ENCODE measurements around the gene P3H2. TPM values are rescaled to one million over a fixed set of nuclear protein-coding genes. Genes with fewer than 3 reads are reported as not detected.

P3H2 gene
- polyA plus RNA-seq, 1 donor: 9.3 TPM

- Histone ChIP-seq H3K27ac (ENCODE audit: low read length) (no peak overlapping the region), H3K27me3 (ENCODE audit: control insufficient read depth, insufficient read depth, low read length) (no peaks in the 10 kb centered on the region), H3K4me1 (ENCODE audit: control insufficient read depth, insufficient read depth, low read length) (no peaks in the 10 kb centered on the region), H3K36me3 (ENCODE audit: control insufficient read depth, insufficient read depth, low read length) (no peaks in the 10 kb centered on the region), H3K4me3 (ENCODE audit: low read length) (no peak overlapping the region), H3K9me3 (ENCODE audit: control insufficient read depth, low read depth, low read length) (no peaks in the 10 kb centered on the region)
- no peak for DNase-seq
- 20% methylated on average over 1 of the region's 3 CpGs for WGBS (ENCODE audit: insufficient coverage, low lambda C conversion rate)
Observed at GRCh38 chr3:190041333-190042041, 79.2 kb downstream of the P3H2 start.

DNA sequence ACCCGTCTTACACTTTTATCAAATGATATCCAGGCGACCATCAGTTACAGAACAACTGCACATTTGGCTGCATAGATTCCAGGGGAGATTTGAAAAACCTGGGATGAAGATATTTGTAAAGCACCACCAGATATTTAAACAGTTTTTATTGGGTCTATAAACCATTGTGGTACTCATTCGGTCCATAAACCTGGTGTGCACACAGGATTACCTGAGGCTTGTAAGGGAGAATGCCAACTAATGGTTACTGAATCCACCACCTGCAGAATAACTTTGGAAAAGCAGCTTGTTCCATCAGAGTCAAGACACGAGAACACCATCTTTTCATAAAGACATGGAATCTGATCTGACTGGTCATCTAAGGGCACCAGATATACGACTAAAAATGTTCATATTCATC is 80.6 kb downstream of the P3H2 start:
- no peak overlapping the region for H3K27ac ChIP-seq (ENCODE audit: low read length)
- H3K4me3 ChIP-seq (ENCODE audit: low read length): no peak overlapping the region
- no peaks in the 10 kb centered on the region for H3K27me3 ChIP-seq (ENCODE audit: control insufficient read depth, insufficient read depth, low read length)
- no peaks in the 10 kb centered on the region for H3K9me3 ChIP-seq (ENCODE audit: control insufficient read depth, low read depth, low read length)
- no peaks in the 10 kb centered on the region for H3K36me3 ChIP-seq (ENCODE audit: control insufficient read depth, insufficient read depth, low read length)
- WGBS (ENCODE audit: insufficient coverage, low lambda C conversion rate): 33% methylated on average over 2 of the region's 5 CpGs
- no peaks in the 10 kb centered on the region for H3K4me1 ChIP-seq (ENCODE audit: control insufficient read depth, insufficient read depth, low read length)
- DNase-seq: no peak

- no peaks in the 10 kb centered on the region for H3K4me1 ChIP-seq (ENCODE audit: control insufficient read depth, insufficient read depth, low read length)
- no peak overlapping the region for H3K27ac ChIP-seq (ENCODE audit: low read length)
- no peak for DNase-seq
- no peaks in the 10 kb centered on the region for H3K9me3 ChIP-seq (ENCODE audit: control insufficient read depth, low read depth, low read length)
- no peaks in the 10 kb centered on the region for H3K27me3 ChIP-seq (ENCODE audit: control insufficient read depth, insufficient read depth, low read length)
- H3K4me3 ChIP-seq (ENCODE audit: low read length): no peak overlapping the region
- no CpG with 5 or more reads among the region's 6 CpGs for WGBS (ENCODE audit: insufficient coverage, low lambda C conversion rate)
- no peaks in the 10 kb centered on the region for H3K36me3 ChIP-seq (ENCODE audit: control insufficient read depth, insufficient read depth, low read length)
Observed at GRCh38 chr3:190038050-190038933, 82.4 kb downstream of the P3H2 start.

- Histone ChIP-seq H3K36me3 (ENCODE audit: control insufficient read depth, insufficient read depth, low read length) (no peaks in the 10 kb centered on the region), H3K27ac (ENCODE audit: low read length) (no peak overlapping the region), H3K9me3 (ENCODE audit: control insufficient read depth, low read depth, low read length) (no peaks in the 10 kb centered on the region), H3K4me3 (ENCODE audit: low read length) (no peak overlapping the region), H3K4me1 (ENCODE audit: control insufficient read depth, insufficient read depth, low read length) (no peaks in the 10 kb centered on the region), H3K27me3 (ENCODE audit: control insufficient read depth, insufficient read depth, low read length) (no peaks in the 10 kb centered on the region)
- no peak for DNase-seq
- WGBS (ENCODE audit: insufficient coverage, low lambda C conversion rate): no CpG with 5 or more reads among the region's 2 CpGs
Observed at GRCh38 chr3:190036631-190037030, 84.1 kb downstream of the P3H2 start.

DNA sequence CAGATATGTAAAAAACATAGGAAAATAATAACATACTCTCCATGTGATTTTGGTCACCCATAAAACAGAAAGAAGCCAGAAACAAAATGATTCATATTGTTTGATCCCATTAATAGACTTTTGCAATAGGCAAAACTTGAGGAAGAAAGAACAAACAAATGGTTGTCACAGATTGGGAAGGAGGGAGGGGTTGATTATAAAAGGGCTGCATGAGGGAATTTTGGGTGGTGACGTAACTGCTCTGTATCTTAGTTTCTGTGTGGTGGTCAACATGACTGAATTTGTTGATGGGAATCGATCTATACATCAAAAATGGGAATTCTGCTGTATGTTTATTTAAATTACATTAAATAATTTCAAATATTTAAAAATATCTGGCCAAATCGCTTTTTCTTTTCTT is 86.3 kb downstream of the P3H2 start:
- Histone ChIP-seq H3K36me3 (ENCODE audit: control insufficient read depth, insufficient read depth, low read length) (no peaks in the 10 kb centered on the region), H3K4me3 (ENCODE audit: low read length) (no peak overlapping the region), H3K27me3 (ENCODE audit: control insufficient read depth, insufficient read depth, low read length) (no peaks in the 10 kb centered on the region), H3K27ac (ENCODE audit: low read length) (no peak overlapping the region), H3K4me1 (ENCODE audit: control insufficient read depth, insufficient read depth, low read length) (no peaks in the 10 kb centered on the region), H3K9me3 (ENCODE audit: control insufficient read depth, low read depth, low read length) (no peaks in the 10 kb centered on the region)
- no peak for DNase-seq
- WGBS (ENCODE audit: insufficient coverage, low lambda C conversion rate): 91% methylated on average over 3 of the region's 3 CpGs

- WGBS (ENCODE audit: insufficient coverage, low lambda C conversion rate): no CpG with 5 or more reads among the region's 11 CpGs
- DNase-seq: no peak
- H3K27me3 ChIP-seq (ENCODE audit: control insufficient read depth, insufficient read depth, low read length): no peaks in the 10 kb centered on the region
Observed at GRCh38 chr3:190032923-190033322, 87.8 kb downstream of the P3H2 start.

DNA sequence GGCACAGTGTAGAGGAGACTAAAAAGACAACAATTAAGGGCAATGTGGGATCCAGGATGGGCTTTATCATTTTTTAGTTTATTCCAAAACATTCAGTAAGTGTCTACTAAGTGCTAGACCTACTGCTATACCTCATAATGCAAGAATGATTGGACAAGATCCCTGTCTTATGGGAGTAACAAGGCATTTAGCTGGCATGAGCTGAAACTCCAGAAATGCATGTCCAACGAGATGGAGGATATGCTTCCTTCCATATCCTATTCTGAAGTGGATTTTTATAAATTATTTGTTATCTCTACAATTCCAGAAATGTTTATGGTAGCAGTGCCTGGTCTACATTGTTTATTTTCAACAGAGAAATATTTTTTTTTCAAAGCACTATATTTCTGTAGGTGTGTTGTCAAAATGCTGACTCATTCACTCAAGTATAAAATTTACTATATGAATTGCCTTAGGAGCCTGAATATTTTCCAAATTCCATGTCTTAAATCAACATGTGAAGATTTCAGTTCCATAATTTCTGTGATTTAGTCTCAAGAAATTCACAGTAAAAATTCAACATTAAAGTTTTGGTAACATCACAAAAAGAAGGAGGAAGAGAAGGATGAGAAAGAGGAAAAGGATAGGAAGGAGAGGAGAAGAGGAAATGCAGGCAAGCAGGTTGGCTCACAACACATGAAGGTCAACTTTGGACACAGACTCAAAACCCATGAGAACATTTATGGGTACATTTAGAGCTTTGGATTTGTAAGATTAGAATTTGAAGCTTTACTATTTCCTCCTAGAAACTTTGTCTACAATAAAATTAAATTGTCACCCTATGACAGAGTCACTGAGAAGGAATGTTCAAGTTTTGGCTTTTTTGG is 88.6 kb downstream of the P3H2 start:
- Histone ChIP-seq H3K9me3 (ENCODE audit: control insufficient read depth, low read depth, low read length) (no peaks in the 10 kb centered on the region), H3K4me1 (ENCODE audit: control insufficient read depth, insufficient read depth, low read length) (no peaks in the 10 kb centered on the region), H3K36me3 (ENCODE audit: control insufficient read depth, insufficient read depth, low read length) (no peaks in the 10 kb centered on the region), H3K27me3 (ENCODE audit: control insufficient read depth, insufficient read depth, low read length) (no peaks in the 10 kb centered on the region), H3K27ac (ENCODE audit: low read length) (no peak overlapping the region), H3K4me3 (ENCODE audit: low read length) (no peak overlapping the region)
- no peak for DNase-seq
- WGBS (ENCODE audit: insufficient coverage, low lambda C conversion rate): 83% methylated on average over 1 of the region's 1 CpG

More at GRCh38 chr3:190032923-190033322, 87.8 kb downstream of the P3H2 start:
- Histone ChIP-seq H3K36me3 (ENCODE audit: control insufficient read depth, insufficient read depth, low read length) (no peaks in the 10 kb centered on the region), H3K4me1 (ENCODE audit: control insufficient read depth, insufficient read depth, low read length) (no peaks in the 10 kb centered on the region), H3K9me3 (ENCODE audit: control insufficient read depth, low read depth, low read length) (no peaks in the 10 kb centered on the region), H3K27ac (ENCODE audit: low read length) (no peak overlapping the region), H3K4me3 (ENCODE audit: low read length) (no peak overlapping the region)

GRCh38 chr3:190027116-190027515 is 93.6 kb downstream of the P3H2 start:
- Histone ChIP-seq H3K27me3 (ENCODE audit: control insufficient read depth, insufficient read depth, low read length) (no peaks in the 10 kb centered on the region), H3K27ac (ENCODE audit: low read length) (no peak overlapping the region), H3K36me3 (ENCODE audit: control insufficient read depth, insufficient read depth, low read length) (no peaks in the 10 kb centered on the region), H3K4me1 (ENCODE audit: control insufficient read depth, insufficient read depth, low read length) (no peaks in the 10 kb centered on the region), H3K9me3 (ENCODE audit: control insufficient read depth, low read depth, low read length) (no peaks in the 10 kb centered on the region), H3K4me3 (ENCODE audit: low read length) (no peak overlapping the region)
- DNase-seq: no peak
- no CpG with 5 or more reads among the region's 3 CpGs for WGBS (ENCODE audit: insufficient coverage, low lambda C conversion rate)

GRCh38 chr3:190026154-190026553 is 94.5 kb downstream of the P3H2 start:
- Histone ChIP-seq H3K4me1 (ENCODE audit: control insufficient read depth, insufficient read depth, low read length) (no peaks in the 10 kb centered on the region), H3K36me3 (ENCODE audit: control insufficient read depth, insufficient read depth, low read length) (no peaks in the 10 kb centered on the region), H3K9me3 (ENCODE audit: control insufficient read depth, low read depth, low read length) (no peaks in the 10 kb centered on the region), H3K4me3 (ENCODE audit: low read length) (no peak overlapping the region), H3K27me3 (ENCODE audit: control insufficient read depth, insufficient read depth, low read length) (no peaks in the 10 kb centered on the region), H3K27ac (ENCODE audit: low read length) (no peak overlapping the region)
- no CpG with 5 or more reads among the region's 6 CpGs for WGBS (ENCODE audit: insufficient coverage, low lambda C conversion rate)
- no peak for DNase-seq

GRCh38 chr3:190024912-190025311 is 95.8 kb downstream of the P3H2 start:
- H3K4me3 ChIP-seq (ENCODE audit: low read length): no peak overlapping the region
- WGBS (ENCODE audit: insufficient coverage, low lambda C conversion rate): 78% methylated on average over 2 of the region's 4 CpGs
- no peaks in the 10 kb centered on the region for H3K4me1 ChIP-seq (ENCODE audit: control insufficient read depth, insufficient read depth, low read length)
- DNase-seq: no peak
- no peaks in the 10 kb centered on the region for H3K27me3 ChIP-seq (ENCODE audit: control insufficient read depth, insufficient read depth, low read length)
- no peaks in the 10 kb centered on the region for H3K9me3 ChIP-seq (ENCODE audit: control insufficient read depth, low read depth, low read length)
- H3K36me3 ChIP-seq (ENCODE audit: control insufficient read depth, insufficient read depth, low read length): no peaks in the 10 kb centered on the region
- no peak overlapping the region for H3K27ac ChIP-seq (ENCODE audit: low read length)

Data from large intestine (tissue), 3 donors.